Right kidney (tissue), 1 donor: Measurements from ENCODE around the gene PKD1.
A peak's percentile ranks its signal among the peaks of the same experiment; 100 is the strongest.

Experiments
- DNase-seq: peaks from one replicate; pipeline ENCODE4 v3.0.0-alpha.2; 2016

Gene PKD1

GRCh38 chr16:2076072-2076865, 59.4 kb downstream of the PKD1 start:
- no peak for DNase-seq

GRCh38 chr16:2075631-2076030, 60.1 kb downstream of the PKD1 start:
- no peak for DNase-seq

DNA sequence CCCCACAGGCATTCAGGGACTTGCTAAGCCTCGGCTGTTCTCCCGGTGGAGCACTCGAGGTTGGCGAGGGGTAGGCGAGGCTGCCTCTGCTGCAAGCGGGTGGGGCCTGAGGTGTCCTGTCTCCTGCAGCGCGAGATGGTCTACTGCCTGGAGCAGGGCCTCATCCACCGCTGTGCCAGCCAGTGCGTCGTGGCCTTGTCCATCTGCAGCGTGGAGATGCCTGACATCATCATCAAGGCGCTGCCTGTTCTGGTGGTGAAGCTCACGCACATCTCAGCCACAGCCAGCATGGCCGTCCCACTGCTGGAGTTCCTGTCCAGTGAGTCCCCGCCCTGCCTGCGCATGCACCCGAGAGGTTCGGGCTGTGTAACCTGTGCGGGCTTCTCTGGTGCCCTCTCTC, 61.6 kb downstream of the PKD1 start:
- DNase-seq = no peak

DNA sequence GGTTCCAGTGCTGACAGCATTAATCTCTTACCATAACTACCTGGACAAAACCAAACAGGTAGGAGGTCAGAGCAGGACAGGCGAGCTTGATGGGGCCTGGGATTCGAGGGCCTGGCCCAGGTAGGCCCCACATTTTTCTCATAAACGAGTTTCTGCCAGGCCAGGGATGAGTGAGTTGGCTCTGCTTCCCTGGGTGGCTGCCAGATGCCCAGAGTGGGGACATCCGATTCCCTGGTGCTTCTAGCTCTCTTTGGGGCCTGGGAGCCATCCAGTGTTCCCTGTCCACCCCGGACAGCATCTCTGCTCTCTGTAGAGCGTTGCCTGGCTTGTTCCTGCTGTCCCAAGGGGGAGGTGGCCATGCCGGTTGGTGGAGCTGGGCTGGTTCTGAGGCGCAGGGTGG, 62.8 kb downstream of the PKD1 start:
- no peak for DNase-seq

DNA sequence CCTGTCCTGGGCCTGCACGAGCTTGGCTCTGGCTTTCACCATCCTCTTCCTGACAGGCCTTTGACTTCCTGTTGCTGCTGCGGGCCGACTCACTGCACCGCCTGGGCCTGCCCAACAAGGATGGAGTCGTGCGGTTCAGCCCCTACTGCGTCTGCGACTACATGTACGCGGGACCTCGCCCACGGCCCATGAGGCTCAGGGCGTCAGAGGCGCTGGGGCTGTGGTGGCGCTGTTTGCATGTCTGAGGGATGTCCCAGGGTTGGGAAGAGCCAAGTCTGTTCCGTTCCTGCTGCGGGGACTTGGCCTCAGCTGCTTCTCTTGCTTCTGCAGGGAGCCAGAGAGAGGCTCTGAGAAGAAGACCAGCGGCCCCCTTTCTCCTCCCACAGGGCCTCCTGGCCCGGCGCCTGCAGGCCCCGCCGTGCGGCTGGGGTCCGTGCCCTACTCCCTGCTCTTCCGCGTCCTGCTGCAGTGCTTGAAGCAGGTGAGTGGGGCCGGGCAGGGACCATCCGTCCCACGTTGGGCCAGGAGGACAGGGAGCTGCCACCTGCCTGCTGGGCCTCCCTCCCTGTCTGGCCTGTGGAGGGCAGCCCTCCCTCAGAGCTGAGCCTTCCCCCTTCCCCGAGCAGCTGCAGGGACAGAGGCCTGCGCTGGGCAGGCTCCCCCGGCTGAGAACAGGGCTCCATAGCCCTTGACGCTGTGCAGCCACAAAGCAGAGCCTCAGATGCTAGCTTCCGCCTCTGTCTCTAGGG, 64.1 kb downstream of the PKD1 start:
- no peak for DNase-seq

DNA sequence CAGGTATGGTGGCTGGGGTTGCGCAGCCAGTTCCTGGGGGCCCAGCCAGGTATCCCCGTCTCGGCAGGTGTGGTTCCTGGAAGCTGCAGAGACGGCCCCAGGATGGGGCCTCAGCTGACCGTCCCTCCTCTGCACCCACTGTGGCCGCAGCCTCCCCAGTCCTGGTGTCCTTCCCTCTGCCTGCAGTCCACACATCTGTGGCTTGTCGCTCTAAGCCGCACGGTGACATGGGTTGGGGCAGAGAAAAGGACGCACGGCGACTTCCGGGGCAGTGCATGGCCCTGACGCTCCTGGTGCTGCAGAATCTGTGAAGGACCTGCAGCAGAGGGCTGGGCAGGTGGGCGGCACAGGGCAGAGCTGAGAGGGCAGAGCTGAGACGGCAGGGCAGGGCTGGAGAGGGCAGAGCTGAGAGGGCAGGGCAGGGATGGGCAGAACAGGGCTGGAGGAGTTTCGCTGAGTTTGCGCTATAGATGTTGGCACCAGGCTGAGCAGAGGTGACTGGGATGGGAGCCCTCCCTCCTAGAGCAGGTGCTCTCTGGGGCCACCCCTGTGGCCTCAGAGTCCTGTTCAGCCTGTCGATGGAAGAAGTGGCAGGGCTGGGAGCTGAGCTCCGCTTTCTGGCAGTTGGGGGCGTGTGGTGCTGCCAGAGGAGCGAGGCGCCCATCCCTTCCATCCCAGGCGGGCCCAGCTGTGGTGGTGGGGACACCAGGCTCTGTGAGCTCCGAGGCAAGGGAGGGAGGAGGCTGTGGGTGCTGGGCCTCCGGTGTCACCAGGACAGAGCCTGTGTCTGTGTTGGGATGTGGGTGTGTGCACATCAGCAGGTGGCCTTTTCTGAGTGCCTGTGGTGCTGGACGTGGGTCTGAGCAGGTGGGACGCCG, 64.9 kb downstream of the PKD1 start:
- no peak for DNase-seq

GRCh38 chr16:2066139-2066538, 69.6 kb downstream of the PKD1 start:
- no peak for DNase-seq

GRCh38 chr16:2064368-2064945, 71.2 kb downstream of the PKD1 start:
- no peak for DNase-seq

DNA sequence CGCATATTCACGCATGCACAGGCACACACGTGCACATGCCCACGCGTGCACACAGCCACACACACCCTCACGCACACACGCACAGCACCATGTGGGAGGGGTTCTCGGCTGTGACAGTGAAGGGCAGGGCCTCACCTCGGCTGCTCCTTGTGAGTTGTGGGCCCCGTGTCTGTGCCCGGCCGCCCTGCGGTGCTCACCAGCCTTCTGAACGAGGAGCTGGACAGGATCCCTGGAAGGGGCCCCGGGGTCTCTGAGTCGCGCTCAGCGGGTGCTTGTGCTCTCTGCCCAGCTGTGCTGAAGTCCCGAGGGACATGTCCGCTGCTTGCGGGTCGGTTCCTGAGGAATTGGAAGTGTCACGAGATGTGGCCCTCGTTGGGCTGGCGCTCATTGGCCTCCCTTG, 71.8 kb downstream of the PKD1 start:
- DNase-seq = no peak

GRCh38 chr16:2062801-2063200, 72.9 kb downstream of the PKD1 start:
- no peak for DNase-seq

GRCh38 chr16:2061526-2061925, 74.2 kb downstream of the PKD1 start:
- no peak for DNase-seq

- DNase-seq = no peak
Measured at GRCh38 chr16:2061023-2061422, 74.7 kb downstream of the PKD1 start.

DNA sequence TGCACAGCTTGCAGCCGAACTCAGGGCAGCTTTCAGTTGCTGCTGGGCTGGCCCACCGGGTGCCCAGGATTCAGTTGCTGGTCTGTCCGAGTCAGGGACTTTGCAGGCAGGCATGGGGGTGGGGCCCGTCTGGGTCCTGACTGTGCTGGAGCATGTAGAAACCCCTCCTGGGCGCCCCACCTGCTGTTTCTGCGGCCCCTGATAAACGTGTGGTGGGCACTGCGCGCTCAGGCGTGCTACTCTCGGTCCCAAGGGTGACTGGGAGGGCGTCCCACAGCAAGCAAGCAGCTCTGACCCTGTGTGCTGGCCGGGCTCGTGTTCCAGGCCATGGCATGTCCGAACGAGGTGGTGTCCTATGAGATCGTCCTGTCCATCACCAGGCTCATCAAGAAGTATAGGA, 75.4 kb downstream of the PKD1 start:
- DNase-seq = no peak

DNA sequence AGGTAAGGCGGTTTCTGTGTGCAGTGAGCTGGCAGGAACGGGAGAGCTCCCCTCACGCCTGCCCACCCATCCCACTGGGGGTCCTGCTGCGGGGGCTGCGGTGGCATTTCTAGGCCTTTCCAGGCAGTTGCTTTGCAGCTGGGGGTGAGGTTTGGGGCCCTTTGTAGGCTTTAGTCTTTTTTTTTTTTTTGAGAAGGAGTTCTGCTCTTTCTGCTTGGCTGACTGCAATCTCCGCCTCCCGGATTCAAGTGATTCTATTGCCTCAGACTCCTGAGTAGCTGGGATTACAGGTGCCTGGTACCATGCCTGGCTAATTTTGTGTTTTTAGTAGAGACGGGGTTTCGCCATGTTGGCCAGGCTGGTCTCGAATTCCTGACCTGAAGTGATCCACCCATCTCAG, 76.8 kb downstream of the PKD1 start:
- peak; percentile 58 for DNase-seq

GRCh38 chr16:2058420-2058819, 77.3 kb downstream of the PKD1 start:
- DNase-seq = peak; percentile 67

- no peak for DNase-seq
Measured at GRCh38 chr16:2057438-2057837, 78.3 kb downstream of the PKD1 start.

- no peak for DNase-seq
Measured at GRCh38 chr16:2056681-2057407, 78.9 kb downstream of the PKD1 start.

DNA sequence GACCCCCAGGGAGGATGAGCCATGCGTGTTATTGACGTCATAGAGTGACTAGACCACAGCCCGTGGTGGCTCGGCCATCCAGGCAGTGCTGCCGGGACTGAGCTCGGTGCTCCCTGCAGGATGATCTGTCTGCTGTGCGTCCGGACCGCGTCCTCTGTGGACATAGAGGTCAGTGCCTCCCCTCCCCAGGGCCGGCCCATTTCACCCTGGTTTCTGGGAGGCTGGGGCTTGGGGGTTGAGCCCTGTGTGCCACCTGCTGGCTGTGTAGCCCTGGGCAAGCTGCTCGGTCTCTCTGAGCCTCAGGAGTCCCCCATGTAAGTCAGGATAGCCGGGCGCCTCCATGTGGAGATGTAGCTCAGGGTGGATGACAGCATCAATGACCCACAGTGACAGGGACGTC, 79.6 kb downstream of the PKD1 start:
- DNase-seq = no peak

DNA sequence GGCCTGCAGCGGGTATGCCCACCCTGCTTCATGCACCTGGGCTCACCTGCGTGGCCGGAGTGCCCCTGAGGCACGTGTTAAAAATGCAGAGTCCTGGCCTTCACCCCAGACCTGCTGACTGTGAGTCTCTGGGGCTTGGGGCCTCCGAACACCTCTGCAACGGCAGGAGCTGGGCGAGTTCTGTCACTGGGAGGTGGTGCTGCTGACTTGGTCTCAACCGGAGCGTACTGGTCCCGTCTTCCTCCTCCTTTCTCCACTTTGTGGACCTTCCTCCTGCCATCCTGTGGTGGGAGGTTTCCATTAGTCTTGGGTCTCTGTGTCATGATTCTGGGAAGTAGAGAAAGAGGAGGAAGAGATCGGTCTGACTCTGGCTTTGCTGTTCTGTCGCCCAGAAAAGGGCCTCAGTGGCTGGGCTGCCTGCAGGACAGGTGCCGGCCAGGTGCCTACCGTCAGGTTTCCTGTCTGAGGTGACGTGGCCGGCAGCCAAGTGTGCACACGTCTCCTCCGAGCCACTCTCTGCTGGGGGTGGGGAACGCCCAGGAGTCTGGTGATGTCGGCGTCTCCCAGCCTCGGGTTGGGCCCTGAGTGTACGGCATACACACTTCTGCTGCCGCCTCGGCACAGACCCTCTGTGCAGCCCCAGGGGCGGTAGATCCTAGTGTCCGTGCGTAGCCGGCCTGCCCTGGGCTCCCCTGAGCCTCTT, 81.0 kb downstream of the PKD1 start:
- DNase-seq = no peak

DNA sequence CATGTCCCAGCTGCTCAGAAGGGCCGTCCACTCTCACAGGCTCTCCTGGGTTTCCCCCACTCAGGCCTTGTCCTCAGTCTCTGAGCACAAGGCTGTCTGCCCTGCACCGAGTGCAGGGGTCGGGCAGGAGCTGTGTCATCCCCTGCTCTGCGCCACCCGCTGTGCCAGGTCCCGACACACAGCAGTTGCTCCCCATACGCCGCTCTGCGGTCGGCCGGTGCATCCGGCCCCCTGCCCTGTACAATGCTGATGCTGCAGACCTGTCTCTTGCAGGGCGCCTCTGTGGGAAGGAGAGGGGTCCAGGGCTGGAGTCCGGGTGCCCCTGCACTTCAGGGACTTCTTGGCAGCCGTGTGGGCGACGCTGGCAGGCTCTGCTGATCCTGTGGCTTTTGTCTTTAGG, 81.8 kb downstream of the PKD1 start:
- DNase-seq = no peak

DNA sequence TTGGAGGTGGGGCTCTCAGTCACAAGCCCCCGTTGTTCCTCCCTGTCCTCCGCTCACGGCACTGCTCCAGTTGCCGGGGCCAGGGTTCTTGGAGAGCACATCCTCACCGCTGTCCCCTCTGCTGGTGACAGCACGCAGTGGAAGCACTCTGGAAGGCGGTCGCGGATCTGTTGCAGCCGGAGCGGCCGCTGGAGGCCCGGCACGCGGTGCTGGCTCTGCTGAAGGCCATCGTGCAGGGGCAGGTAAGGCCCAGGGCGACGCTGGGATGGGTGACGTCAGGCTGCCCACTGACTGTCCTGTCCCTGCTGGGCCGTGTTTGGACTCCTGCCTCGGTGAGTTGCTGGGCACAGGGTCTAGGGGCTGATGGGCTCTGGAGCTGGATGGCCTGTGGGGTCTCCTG, 82.5 kb downstream of the PKD1 start:
- no peak for DNase-seq
